GM15510 (cell line): ENCODE measurements around the gene GDF9.

ENCODE experiments used
- POLR2A ChIP-seq: IDR thresholded peaks from 3 replicates; pipeline ENCODE4 v1.6.1; 2011; ENCODE audit warnings: borderline replicate concordance; ENCODE audit not compliant: insufficient read length; ENCODE audit errors: extremely low read depth

GDF9 gene

DNA sequence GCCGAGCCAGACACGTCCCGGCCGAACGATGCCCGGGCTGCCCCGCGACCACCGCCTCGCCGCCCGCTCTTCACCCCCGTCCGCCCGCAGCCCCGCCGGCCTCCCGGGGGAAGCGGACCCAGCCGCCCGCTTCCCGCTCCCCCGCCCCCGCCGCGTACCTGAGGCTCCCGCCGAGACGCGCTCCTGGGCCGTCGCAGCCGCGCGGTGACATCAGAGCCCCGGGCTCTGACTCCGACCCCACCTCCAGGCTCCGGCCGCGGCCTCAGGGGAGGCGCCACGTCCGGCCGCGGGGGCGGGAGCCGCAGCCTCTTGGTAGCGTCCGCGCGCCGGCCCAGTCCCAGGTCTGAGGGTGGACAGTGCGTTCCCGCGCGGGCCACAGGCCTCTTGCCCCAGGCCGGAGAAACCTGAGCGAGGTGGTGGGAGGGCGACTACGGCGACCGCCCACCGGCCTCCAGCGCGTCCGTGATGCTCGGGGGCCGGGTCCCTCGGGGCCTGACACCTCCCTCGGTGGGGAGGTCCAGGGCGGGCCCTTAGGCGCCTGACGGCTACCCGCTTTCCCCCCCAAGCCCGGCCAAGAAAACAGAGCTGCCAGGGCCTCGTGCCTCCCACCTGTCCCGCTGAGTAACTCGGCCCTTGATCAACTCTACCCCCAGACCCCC, 35.7 kb downstream of the GDF9 start, which contains the start of gene SHROOM1:
TSS of gene SHROOM1 (minus strand) at position 212 of the 659 bp plus-strand sequence. CDS start 4,507 bp downstream, outside the sequence.
- peak; percentile 68 for TF ChIP-seq POLR2A

GRCh38 chr5:132829742-132830435, 36.4 kb downstream of the GDF9 start:
- no peak for TF ChIP-seq POLR2A

DNA sequence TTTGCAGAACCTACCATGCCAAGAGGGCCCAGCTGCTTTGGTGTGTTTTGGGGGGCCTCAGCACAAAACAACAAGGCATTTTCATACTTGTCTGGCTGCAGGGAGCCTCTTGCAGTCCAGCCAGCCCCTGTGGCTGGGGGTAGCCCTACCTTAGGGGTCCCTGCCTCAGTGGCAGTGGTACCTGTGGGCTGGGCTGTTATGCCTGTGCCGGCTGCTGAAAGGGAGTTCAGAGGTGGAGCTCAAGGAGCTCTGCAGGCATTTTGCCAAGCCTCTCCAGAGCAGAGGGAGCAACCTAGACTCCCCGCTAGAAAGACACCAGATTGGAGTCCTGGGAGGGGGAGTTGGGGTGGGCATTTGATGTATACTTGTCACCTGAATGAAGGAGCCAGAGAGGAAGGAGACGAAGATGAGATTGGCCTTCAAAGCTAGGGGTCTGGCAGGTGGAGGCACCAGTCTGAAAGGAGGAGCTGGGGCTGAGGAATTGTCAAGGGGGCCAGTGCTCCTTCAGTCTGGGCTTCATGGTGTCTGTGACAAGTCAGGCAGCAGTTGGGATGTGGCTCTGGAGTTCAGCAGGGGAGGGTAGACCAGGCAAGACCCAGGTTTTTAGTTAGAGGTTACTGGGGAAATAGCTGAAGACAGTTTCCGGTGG, 37.3 kb downstream of the GDF9 start:
- TF ChIP-seq POLR2A, result no peak

GRCh38 chr5:132827943-132828673, 38.2 kb downstream of the GDF9 start:
- no peak for TF ChIP-seq POLR2A

- TF ChIP-seq POLR2A, result no peak
Observed at GRCh38 chr5:132826424-132827082, 39.7 kb downstream of the GDF9 start.

DNA sequence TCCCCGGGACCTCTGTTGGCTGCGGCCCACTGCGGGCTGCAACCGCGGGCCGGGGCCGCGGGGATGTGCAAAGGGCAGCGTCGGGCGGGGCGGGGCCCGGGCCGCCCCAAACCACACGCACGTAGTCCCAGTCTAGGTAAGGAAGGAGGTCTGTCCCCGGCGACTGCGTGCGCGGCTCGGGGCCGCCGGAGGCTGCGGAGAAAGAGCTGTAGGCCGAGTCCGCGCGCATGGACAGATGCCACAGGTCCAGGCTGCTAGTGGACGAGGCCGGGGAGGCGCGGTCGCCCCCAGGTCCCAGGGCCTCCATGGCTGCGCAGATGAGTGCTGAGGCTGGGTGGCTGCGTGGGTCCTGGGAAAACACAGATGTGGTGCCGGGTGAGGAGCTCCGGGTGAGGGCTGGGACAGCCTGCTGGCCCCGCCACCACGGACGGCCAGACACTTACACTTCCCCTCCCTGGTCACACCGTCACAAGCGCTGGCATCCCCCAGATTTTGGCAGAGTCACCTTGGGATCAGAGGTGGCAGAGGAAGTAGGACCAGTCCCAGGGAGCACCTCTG, 40.4 kb downstream of the GDF9 start:
- TF ChIP-seq POLR2A, result no peak

GRCh38 chr5:132825033-132825833, 41.0 kb downstream of the GDF9 start:
- TF ChIP-seq POLR2A, result no peak

DNA sequence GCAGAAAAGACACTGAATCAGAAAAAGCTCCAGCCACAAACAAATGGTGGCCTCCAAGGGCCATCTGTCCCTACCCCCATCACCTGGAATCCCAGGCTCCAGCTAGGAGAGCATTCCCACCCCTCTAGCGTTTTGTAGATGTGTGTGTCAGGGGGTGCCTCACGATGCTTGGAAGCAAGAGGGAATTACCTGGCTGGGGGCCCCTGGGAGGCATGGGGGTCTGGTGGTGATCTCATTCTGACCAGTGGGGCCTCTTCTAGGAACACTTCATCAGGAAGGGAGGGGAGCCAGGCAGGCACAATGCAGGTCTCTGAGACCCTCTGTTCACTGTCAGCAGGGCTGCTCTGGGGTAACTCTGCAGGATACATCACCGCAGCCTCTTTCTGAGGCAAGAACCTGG, 41.8 kb downstream of the GDF9 start:
- no peak for TF ChIP-seq POLR2A

DNA sequence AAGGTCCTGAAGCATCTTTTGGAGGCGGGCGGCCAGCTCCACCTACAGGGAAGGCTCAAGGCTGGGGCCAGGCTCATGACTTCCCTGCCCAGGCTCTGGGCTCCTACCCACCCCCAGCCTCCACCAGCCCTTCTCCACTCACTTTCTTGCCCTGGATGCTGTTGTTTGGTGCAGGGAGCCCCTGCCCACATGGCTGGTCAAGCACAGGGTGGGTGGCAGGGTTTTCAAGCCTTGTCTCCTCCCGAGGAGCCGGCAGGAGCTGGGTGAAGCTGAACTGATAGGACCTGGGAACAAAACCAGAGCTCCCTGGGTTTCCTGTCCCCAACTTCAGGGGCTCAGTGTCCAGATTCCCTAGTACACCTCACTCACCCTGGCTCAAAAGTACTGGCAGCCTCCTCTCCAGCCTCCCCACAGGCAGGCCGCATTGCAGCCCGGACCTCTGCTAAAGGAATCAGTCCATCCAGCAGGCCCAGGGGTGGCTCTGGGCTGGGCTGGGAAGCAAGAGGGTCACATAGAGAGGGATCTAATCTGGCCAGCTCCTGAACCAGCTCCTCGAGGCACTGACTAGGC, 42.7 kb downstream of the GDF9 start:
- TF ChIP-seq POLR2A, result no peak

DNA sequence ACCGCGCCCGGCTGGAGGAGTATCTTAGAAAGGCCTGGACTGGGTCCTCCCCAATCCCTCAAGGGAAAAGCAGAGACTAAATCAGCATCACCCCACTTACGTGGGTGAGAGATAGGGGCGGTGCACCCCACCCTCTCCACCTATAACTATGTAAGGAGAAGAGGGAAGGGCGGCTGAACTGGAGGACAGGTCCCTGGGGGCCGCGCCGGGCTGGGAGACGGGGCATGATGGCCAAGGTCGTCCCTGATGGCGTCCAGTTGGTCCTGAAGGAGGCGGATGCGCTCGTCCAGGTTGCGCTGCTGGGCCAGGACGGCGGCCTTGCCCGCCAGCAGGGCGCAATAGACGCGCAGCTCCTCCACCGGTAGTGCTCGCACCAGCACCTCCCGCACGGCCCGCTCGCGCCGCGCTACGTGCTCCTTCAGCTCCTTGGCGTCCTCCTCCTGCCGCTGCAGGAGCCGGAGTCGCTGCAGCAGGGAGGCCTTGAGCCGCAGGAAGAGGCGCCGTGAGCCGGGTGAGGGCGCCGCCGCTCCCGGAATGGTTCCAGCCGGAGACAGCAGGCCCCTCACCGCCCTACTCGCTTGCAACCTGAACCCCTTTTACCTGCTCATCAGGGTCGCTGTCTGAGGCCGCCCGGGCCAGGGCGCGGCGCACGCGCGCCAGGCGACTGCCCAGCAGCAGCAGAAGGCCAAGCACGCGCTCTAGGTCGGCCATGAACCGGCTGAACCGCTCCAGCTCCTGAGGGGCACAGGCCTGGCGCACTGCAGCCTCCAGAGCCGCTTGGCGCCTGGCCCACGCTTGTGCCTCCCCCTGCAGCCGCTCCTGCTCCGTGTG, 43.4 kb downstream of the GDF9 start:
- TF ChIP-seq POLR2A, result no peak

DNA sequence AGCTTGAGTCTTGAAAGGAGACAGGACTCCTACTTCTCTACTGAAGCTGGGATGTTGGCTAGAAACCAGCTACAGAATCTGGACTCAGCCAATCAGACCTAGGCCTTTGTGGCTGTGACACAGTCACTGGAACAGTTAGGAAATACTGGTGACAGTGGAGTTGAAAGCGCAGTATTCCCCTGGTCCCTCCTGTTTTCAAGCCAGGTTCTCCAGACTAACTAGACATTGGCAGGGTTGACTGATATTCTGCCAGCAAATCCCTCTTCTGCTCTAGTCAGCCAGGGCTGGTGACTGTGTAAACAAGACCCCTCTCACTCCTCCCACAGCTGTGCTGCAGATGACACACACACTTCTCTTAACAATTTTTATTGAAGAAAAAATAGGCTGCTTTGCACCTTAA, 44.5 kb downstream of the GDF9 start:
- no peak for TF ChIP-seq POLR2A

DNA sequence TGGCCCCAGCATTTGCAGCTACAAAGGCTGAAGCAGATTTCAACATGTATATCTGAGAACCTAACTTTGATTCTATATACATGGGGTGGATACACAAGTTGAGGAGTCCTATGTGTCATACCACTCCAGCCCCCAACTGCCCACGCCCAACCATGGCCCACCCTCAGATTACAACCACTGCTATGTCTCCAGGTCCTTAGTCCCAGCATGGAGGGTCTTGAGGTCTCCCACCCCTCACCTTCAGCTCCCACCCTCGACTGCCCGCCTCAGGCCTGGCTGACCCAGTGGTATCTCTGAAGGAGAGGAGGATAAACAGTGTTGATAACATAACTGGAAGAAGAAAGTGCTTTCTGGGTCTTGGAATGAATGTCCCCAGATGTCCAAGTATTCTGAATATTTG, 44.9 kb downstream of the GDF9 start:
- TF ChIP-seq POLR2A, result no peak
